Inflammatory macrophage (primary cell): ENCODE measurements around the gene PABPC1L.
"Not testable (repeated sequence)": the region's sequence is repeated elsewhere in the genome, so short reads cannot be mapped to it uniquely, and the experiment has no call there.

Experiments used
- DNase-seq, 2 donors: peaks; one replicate each; pipeline ENCODE4 v3.0.0-alpha.2; 2020 to 2022
- total RNA-seq, 18 experiments: gene quantifications; one replicate each; lab custom pipeline; 2026; ENCODE audit warnings: mixed read lengths in 6 of 18, inconsistent platforms in 2 of 18; lab: John Stamatoyannopoulos, UW

PABPC1L gene
- total RNA-seq = 1.5 to 7.3 (median 3.1) reads per million in 18 experiments

DNA sequence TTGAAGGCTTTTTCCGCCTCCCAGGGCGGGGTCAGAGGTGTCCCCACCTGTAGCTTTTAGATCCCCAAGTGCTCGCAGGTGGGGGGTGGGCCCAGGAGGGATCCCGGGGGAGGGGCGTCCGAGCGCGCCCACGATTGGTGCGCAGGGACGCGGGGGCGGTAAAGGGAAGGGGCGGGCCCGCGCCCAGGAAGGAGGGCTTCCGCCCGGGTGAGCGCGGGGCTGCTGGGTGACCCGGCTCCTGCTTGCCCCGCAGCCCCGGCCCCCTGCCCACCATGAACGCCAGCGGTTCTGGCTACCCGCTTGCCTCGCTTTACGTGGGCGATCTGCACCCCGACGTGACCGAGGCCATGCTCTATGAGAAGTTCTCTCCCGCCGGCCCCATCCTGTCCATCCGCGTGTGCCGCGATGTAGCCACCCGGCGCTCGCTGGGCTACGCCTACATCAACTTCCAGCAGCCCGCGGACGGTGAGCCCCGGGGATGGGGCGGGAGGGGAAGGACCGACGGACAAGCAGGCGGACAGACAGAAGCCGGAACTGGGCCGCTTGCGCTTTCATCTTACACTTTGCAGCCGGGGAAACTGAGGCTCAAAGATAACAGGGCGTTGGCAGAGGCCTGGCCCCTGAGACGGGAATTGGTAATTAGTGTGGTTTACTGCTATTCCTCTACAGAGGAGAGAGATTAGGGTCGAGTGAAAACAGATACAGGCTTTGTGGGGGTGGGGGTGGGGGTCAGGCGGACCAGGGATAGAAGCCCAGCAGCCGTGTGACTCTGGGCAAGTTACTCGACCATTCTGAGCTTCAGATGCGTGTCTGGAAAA, at the start of gene PABPC1L:
Gene PABPC1L, plus strand, starts transcription at position 189 of the 818 bp plus-strand sequence. Its CDS starts 84 bp downstream, at position 273.
- peak; percentile 59 to 71 for DNase-seq

DNA sequence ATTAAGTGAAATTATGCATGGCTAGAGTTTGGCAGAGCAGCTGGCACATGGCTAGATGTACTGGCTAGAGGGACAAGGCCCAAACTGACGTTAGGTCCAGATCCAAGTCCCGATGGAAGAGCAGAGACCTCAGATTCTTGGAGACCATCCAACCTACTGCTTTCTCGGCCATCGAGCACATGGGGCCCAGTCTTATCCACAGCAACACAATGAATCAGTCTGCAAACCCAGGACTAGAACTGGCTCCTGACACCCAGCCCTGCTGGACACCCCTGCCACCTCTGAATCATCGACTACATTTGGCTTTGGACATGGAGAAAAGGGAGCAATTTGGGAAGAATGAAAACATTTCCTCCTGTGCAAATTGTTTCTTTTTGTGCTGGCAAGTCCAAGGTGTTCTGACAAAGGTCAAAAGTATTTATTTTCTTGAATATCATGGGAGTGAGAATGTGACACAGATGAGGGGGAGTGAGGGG, 48.3 kb upstream of the PABPC1L start:
- DNase-seq = no peak

DNA sequence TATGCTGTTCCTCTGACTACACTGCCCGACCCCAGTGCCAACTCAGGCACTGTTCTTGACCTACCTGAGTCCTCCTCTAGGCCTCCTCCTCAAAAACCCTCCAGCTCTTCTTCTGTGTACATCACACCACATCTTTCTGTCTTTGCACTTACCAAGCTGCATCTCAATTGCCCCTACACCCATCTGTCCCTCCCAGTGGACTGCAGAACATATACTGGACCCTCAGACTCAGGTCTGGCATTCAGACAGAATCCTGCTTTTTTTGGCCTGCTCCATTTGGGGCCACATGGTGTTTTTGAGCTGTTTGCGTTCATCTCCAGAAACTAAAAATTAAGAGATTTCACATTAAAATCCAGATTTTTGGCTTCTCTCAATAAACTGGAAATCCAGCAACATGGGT, 47.6 kb upstream of the PABPC1L start:
- DNase-seq = no peak

DNA sequence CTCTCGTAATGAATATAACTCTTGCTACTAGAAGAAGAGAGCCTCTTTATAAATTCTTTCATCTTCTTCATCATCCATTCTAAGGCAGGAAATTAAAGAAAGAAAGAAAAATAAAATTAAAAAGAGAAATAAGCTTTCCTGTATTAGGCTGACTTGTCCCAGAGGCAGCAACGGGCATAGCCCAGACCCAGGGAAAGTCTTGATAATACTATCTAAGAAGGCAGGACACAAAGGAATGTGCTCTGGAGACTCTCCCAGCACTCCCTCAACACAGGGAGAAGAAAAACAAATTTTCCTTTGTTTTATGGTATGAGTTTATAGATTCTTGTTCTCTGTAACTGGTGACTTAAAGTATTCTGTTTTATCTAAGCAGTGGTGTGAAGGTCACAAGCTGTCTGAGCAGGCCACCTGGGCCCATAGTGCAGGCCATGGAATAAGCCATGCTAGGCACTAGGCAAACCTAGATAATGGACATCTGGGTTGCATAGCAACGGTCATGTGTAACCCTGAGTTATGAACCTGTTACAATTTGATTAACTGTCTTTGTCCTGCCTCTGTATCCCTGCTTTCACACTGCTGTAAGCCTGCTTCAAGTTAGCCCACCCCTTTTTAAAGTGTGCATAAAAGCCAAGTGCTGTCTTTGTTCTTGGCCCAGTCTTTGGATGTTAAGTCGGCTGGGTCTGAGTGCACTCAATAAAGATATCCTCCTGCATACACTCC, 46.3 kb upstream of the PABPC1L start:
- not testable (repeated sequence) for DNase-seq

DNA sequence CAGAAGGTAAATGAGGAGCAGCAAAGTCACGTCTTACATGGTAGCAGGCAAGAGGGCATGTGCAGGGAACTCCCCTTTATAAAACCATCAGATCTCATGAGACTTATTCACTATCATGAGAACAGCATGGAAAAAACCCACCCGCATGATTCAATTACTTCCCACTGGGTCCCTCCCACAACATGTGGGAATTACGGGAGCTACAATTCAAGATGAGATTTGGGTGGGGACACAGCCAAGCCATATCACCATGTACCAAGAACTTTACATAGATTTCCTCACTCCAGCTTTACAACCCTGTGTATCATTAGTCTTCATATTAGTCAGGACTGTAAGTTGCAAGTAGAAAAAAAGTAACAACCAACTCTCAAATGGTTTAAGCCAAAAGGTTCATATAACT, 45.4 kb upstream of the PABPC1L start:
- DNase-seq = not testable (repeated sequence)

DNA sequence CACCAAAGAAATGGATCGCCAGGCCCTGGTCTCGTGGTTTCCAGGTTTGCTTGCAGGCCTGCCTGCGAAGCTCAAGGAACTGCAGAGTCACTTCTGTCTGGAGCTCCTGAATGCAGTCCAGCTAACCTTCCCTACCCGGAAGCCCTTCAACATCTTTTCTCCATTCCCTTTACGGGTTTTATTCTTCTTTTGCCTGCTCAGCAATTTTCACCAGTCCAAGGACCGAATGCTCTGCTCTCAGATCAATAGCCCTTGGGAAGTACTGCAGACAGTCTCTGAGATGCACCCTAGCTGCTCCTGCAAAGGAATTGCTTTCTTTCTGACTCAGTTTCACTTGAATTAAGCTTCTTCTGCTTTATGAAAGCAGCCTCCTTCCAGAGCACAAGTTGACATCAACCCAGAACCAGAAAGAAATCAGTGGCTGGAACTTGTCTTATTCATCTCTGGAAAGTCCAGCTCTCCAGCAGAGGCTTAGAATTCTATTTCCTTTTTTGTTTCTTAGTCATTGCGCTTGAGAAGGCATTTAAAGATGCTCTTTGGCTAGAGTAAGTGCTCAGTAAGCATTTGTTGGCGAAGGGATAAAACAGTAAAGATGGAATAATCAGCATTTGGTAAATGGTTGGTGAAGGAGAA, 43.0 kb upstream of the PABPC1L start:
- peak in 1 of 2 donors; percentile 4 for DNase-seq

DNA sequence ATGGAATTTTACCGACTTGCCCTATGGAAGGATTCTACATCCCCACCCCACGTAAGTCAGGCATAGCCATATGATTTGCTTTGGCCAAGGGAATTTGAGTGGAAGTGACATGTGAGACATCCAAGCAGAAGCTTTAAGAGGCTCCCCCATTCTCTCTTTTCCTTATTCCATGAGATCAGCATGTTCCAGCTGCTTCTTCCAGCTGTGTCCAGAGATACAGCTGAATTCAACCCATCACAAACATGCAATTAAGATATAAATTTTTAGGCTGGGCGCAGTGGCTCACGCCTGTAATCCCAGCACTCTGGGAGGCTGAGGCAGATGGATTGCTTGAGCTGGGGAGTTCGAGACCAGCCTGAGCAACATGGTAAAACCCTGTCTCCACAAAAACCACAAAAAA, 40.4 kb upstream of the PABPC1L start:
- DNase-seq = no peak

DNA sequence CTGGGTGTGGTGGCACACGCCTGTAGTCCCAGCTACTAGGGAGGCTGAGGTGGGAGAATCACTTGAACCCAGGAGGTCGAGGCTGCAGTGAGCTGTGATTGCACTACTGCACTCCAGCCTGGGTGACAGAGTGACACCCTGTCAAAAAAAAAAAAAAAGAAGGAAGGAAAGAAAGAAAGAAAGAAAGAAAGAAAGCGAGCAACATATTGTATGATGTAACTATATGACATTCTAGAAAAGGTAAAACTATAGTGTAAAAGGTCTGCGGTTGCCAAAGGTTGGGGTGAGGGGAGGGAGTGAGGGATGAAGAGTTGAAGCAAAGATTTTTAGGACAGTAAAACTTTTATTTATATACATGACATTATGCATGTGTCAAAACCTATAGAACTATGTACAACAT, 27.5 kb upstream of the PABPC1L start:
- DNase-seq = not testable (repeated sequence)

DNA sequence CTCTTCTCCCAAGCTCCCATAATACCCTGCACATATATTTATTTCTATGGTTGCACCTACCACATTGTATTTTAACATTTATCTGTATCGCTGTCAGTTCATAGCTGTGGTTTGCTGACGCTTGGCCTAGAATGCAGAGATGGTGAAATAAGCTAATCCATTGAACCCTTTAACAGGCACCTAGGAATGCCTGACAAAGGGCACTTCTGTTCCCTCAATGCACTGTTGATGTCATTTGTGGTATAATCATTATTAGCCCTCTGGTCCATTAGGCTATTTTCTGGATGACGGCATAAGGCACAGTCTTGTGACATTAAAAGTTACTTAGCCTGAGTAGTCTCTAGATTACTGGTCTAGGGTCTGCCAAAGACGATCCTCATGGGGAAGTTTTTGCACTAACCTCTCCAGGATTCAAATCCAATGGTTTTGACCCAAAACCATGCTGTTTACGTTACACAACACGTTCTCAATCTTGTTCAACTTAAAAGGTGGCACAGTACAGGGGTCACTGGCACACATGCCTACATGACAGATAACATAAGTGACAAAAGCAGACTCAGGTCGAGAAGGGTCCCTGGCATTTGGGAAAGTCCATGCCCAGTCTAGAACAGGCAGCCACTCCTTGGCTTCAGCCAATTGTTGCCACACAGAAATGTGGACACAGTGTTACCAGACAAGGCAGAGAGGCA, 26.5 kb upstream of the PABPC1L start:
- DNase-seq = no peak

DNA sequence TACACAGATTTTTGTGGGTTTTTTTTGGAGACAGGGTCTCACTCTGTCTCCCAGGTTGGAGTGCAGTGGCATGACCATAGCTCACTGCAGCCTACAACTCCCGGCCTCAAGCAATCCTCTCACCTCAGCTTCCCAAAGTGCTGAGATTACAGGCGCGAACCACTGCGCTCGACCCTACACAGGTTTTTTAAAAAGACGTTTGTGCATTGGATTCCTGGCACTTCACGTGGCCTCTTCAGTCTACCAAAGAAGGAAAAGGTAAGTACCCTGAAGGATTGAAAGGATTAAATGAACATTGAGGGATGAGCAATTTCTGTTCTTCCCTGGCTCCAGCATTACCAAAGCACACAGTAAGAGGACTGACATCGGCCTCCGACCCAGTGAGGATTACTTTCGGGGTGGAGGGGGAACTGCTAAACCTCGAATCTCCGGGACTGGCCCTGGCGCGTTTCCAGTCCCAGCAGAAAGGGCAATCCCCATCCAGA, 24.9 kb upstream of the PABPC1L start:
- DNase-seq = no peak

DNA sequence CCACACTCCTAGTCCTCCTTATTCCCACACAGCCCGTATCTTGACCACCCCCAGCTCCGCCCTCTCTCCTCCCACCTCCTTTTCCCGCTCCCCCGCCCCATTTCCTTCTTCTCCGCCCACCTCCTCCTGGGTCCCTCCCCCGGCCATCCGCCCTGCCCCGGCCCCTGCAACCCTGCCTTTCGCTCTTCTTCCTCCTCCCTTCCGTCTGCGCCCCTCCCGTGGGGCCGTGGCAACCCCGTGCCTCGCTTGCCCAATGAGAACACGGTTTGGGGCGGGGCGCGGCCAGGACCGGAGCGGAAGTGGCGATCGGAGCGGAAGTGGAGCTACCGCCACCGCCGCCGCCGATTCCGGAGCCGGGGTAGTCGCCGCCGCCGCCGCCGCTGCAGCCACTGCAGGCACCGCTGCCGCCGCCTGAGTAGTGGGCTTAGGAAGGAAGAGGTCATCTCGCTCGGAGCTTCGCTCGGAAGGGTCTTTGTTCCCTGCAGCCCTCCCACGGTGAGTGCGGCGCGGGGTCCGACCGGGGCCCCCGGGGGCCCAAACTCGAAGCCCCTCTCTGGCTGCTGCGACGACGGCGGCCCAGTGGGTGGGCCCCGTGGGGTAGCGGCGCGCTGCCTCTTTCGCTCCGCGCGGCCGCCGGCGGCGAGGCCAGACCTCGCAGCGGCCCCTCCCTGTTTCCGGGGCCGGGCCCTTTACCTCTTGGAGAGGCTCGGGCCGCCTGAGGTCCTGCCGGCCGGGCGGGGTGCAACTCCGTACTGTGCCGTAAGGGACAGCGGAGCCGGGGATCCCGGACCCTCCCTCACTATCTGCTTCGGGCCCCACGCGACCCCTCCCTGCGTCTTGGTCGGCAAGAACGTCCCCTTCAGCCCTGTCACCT, 24.2 kb upstream of the PABPC1L start, which contains the start of gene YWHAB:
Gene YWHAB, plus strand, starts transcription at position 314 of the 874 bp plus-strand sequence. CDS start 15,829 bp downstream, outside the sequence.
- DNase-seq = peak; percentile 96 to 98

DNA sequence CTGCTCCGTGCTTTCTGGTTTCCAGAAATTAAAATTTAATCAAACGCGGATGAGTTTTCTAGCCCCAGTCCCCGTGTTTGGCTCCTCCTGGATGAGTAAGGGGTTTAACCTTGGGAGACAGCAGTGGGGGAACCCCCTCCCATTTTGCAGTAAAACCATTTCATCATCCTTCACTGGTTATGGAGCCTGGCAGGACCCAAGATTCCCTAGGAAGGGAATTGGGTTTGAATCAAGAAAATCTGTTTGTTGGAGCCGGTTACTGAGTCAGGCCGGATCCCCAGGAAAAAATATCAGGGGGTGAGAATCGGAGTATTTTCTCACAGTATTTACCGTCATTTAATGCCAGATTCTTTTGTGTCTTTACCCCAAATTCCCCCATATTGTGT, 23.6 kb upstream of the PABPC1L start:
- DNase-seq = no peak

DNA sequence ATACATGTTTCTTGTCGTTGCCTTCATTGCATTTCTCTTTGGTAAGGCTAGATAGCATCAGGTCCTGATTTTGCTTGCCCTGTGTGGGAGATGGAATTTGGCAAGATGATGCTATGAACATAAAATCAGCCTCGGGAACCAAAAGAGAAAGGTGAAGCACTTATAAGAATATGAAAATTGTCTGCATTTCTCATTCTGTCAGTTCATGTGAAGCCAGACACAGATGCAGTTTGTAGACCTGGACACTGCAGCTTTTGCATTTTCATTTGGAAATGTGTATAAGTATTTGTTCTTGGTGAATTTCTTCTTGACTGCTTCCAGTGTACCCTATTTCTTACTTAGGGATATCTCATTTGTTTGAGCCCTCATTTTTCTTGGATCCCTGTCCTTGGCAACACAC, 23.0 kb upstream of the PABPC1L start:
- no peak for DNase-seq

DNA sequence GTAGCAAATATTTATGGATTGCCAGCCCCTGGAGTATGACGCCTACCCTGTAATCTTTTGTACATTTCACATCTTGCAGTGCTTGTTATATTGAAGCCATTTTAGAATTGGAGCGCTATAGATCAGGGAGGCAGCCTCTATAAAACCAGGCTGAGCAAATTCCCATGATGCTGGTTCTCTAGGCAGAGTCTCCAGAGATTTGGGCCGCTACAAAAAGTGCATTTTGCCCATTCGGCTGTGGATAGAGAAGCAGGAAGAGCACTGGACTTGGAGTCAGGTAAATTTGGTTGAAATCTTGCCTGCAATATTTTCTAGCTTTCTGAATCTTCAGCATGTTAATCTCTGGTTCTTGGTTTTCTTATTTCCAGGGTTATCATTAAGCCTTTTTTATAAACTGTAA, 22.4 kb upstream of the PABPC1L start:
- DNase-seq = no peak

DNA sequence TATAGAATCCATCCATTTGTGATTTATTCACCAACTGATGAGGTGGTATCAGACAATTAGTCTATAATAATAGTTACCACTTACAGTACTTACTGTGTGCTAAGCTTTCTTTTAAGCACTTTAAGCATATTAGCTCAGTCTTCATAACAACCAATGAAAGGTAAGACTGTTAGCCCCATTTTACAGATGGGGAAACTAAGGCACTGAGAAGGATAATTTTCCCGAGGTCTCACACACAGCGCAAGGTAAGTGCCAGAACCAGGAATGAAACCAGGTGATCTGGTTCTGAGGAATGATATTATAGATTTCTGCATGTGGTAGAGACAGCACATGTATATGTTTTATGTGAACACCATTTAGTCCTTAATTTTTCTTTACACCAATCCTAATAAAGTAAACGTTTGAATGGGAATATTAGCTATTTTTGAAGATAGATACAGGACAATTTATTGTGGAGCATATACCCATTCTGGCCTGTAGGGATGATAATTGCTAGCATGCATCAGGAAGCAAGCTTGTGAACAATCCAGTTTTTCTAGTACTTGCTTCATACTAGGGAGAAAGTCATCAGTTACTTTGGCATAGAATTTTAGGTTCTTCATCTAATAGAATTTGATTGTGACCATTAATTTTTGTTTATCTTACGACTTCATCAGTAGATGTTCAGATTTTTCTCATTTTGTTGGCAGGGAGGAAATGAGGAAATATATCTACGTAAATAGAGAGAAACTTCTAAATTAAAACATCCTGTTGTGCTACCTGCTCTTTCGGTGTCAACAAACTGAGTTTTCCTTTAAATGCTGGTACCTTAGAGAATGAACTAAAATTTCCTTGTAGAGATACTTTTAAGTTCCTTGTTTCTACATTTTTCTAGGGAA, 21.4 kb upstream of the PABPC1L start:
- no peak for DNase-seq

DNA sequence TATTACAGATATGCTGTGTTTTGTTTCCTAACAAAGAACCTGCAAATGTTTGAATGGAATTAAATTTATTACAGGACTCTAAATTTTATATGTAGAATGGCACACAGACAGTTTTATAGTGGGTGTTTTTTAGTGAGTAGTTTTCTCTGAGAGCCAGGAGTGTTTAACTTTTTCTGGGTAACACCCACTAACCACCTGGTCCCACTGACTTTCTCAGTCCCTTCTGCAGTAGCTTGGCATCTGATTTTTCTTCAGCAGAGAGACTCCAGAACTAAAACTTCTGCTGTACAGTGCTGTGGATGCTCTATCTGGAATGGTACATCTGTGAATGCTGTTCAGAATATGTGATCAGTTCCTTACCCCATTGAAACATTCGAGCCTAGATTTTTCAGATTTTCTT, 18.0 kb upstream of the PABPC1L start:
- DNase-seq = no peak

DNA sequence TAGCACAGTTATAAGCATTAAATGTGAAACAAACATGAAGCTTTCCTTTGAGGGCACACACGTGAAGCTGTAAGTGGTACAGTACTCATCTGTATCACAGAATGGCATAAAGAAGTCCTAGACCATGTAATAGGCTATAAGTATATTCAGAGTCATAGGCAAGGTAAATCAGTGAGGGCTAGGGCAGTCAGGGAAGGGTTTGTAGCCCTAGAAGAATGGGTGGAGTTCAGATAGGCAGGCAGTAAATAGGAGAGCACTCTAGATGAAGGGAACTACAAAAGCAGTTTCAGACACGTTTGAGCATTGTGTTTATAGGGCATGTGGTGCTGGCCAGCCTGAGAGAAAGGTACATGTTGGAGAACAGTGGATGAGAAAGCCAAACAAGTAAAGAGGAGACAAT, 14.9 kb upstream of the PABPC1L start:
- no peak for DNase-seq

DNA sequence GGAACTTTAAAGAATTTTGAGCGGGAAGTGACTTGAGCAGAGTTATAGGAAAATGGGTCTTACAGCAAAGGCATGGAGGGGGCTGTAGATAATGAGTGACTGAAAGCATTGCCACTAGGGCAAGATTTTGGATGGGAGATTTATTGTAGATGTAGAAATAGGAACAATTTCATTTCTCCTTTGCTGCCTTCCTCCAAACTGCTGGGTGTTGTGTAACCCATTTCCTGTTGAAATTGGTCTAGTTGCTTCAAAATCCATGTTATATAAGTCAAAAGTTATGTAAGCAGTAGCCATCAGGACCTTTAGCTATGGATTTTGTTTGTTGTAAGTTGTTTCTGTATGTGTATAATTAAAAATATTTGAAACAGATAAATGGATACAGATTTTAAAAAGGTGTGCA, 13.3 kb upstream of the PABPC1L start:
- peak; percentile 84 to 95 for DNase-seq

DNA sequence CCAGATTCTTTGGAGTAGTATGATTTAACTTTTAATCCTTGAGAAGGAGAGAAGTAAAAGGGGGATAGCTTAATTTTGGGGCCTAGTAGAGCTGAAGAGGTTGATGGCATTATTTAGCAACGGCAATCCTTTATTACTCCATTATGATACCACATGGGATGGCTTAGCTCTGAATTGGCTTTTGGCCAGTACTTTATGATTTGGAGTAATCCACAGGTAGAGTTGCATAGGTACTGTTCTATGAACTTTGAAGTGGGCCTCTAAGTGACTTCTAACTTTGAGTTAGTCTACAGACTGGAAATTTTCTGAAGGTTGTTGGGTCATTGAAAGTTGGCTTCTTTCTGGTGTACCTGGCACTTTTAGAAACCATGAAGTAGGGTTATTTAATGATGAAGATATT, 12.7 kb upstream of the PABPC1L start:
- peak in 1 of 2 donors; percentile 42 for DNase-seq

DNA sequence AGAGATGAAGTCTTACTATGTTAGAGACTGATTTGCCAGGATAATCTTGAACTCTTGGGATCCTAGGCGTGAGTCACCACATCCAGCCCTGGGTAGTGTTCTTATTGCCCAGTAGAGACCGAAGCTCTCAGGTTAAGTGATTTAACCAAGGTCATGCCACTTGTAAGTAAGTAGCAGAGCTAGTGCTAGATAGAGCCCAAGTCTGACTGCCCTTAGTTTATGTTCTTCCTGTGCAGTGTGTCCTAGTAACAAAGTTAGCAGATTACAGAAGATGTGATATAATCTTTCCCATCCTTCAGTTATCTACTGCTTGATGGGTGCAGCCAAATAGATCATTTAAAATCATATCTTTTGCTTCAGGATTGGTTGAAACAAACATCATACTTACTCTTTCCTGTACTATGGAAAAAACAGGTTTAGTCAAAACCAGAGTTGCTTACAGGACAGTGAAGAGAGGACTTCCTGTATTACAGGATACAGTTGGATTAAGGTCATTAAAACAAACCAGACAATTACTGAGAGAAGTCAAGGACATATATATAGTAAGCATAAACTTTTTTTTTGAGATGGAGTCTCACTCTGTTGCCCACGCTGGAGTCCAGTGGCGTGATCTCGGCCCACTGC, 9.5 kb upstream of the PABPC1L start:
- no peak for DNase-seq
